HG03025 (cell line): ENCODE data around the gene POLR1C.
"Not testable (repeated sequence)": the region's sequence is repeated elsewhere in the genome, so short reads cannot be mapped to it uniquely, and the experiment has no call there.

Experiments used
- ATAC-seq: cut with Tn5 transposase; IDR thresholded peaks from one replicate; pipeline ENCODE4 v1.9.1; 2021; ENCODE audit warnings: mild to moderate bottlenecking, moderate library complexity; ENCODE audit not compliant: unreplicated experiment, low FRiP score

Gene POLR1C

GRCh38 chr6:43509142-43509983 is 7.5 kb upstream of the POLR1C start:
- peak; percentile 7 for ATAC-seq

GRCh38 chr6:43509984-43510826 is 6.7 kb upstream of the POLR1C start, which contains the start of gene LRRC73:
Gene LRRC73, minus strand, starts transcription at chr6:43510346. Its CDS starts 561 bp downstream, at chr6:43509785.
- peak; percentile 67 for ATAC-seq

GRCh38 chr6:43510827-43511163 is 6.1 kb upstream of the POLR1C start:
- ATAC-seq: no peak

GRCh38 chr6:43511824-43512415 is 5.0 kb upstream of the POLR1C start:
- no peak for ATAC-seq

GRCh38 chr6:43515808-43516207 is 1.1 kb upstream of the POLR1C start:
- no peak for ATAC-seq

- ATAC-seq: no peak
These were observed 557 bp upstream of the POLR1C start for GRCh38 chr6:43516367-43516696.

GRCh38 chr6:43517505-43518357 is 842 bp downstream of the POLR1C start:
- no peak for ATAC-seq

- no peak for ATAC-seq
These were observed 3.2 kb downstream of the POLR1C start for GRCh38 chr6:43520097-43520496.

- ATAC-seq: no peak
These were observed 4.9 kb downstream of the POLR1C start for GRCh38 chr6:43521836-43522235.

- no peak for ATAC-seq
These were observed 5.8 kb downstream of the POLR1C start for GRCh38 chr6:43522547-43523261.

- no peak for ATAC-seq
These were observed 6.4 kb downstream of the POLR1C start for GRCh38 chr6:43523284-43523683.

- no peak for ATAC-seq
These were observed 7.6 kb downstream of the POLR1C start for GRCh38 chr6:43524483-43524961.

- no peak for ATAC-seq
These were observed 15.3 kb downstream of the POLR1C start for GRCh38 chr6:43532201-43532600.

GRCh38 chr6:43538986-43539385 is 22.1 kb downstream of the POLR1C start:
- not testable (repeated sequence) for ATAC-seq

GRCh38 chr6:43539409-43539808 is 22.5 kb downstream of the POLR1C start:
- ATAC-seq: not testable (repeated sequence)

- ATAC-seq: no peak
These were observed 23.6 kb downstream of the POLR1C start for GRCh38 chr6:43540507-43540906.

- ATAC-seq: no peak
These were observed 25.0 kb downstream of the POLR1C start for GRCh38 chr6:43541774-43542471.

GRCh38 chr6:43544461-43544860 is 27.6 kb downstream of the POLR1C start:
- ATAC-seq: no peak

- no peak for ATAC-seq
These were observed 30.3 kb downstream of the POLR1C start for GRCh38 chr6:43547222-43547621.
